ENCODE data around the gene GINS2.

DNA sequence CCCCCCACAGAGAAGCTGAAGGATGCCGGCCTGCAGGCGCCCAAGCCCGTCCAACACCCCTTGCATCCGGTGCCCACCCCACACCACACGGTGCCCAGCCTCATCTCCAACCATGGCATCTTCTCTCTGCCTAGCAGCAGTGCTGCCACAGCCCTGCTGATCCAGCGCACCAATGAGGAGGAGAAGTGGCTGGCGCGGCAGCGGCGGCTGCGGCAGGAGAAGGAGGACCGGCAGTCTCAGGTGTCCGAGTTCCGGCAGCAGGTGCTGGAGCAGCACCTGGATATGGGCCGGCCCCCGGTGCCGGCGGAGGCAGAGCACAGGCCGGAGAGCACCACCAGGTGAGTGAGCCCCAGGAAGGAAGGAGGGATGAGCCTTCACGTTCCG is 31.5 kb downstream of the GINS2 start:
- TF ChIP-seq POLR2A (IDR thresholded peaks at IDR 0.05) = no peak
- TF ChIP-seq, protein P1, sequence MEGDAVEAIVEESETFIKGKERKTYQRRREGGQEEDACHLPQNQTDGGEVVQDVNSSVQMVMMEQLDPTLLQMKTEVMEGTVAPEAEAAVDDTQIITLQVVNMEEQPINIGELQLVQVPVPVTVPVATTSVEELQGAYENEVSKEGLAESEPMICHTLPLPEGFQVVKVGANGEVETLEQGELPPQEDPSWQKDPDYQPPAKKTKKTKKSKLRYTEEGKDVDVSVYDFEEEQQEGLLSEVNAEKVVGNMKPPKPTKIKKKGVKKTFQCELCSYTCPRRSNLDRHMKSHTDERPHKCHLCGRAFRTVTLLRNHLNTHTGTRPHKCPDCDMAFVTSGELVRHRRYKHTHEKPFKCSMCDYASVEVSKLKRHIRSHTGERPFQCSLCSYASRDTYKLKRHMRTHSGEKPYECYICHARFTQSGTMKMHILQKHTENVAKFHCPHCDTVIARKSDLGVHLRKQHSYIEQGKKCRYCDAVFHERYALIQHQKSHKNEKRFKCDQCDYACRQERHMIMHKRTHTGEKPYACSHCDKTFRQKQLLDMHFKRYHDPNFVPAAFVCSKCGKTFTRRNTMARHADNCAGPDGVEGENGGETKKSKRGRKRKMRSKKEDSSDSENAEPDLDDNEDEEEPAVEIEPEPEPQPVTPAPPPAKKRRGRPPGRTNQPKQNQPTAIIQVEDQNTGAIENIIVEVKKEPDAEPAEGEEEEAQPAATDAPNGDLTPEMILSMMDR (IDR thresholded peaks at IDR 0.05) = no peak
